Neural cell (in vitro differentiated cells): ENCODE results near the gene IMPDH2.

Experiments used
- EP300 ChIP-seq: fragments of 450-650 bp; conservative IDR thresholded peaks from 2 replicates; pipeline ENCODE4 v1.6.1; 2014; ENCODE audit warnings: antibody characterized with exemption, mild to moderate bottlenecking, moderate library complexity; ENCODE audit not compliant: poor library complexity, severe bottlenecking
- POLR2AphosphoS5 ChIP-seq: IDR thresholded peaks from 2 replicates; pipeline ENCODE4 v1.6.1; 2012
- RAD21 ChIP-seq: fragments of 450-650 bp; conservative IDR thresholded peaks from 2 replicates; pipeline ENCODE4 v1.6.1; 2014; ENCODE audit warnings: antibody characterized with exemption, mild to moderate bottlenecking, moderate library complexity
- TF ChIP-seq, protein P1 (sequence below): fragments of 450-650 bp; IDR thresholded peaks from 2 replicates; pipeline ENCODE4 v1.5.1; 2014; ENCODE audit warnings: antibody characterized with exemption, mild to moderate bottlenecking, moderate library complexity; ENCODE audit not compliant: poor library complexity, severe bottlenecking

DNA sequence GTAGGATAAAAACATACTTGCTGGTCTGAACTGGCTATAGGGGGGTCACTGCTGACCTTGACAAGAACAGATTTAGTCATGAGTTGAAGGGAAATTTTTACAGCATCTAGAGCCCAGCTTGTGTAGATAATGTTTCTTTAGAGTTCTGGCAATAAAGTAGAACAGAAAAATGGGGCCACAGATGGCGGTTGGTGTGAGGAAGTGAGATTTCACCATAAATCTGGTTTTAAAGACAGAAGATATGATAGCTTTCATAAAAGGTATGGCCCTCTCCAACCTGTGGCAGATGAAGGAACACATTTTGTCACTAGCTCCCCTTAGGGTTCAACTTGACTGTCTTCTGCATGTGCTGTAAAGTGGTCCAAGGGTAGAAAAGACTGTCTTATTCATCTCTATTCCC is 24.3 kb upstream of the IMPDH2 start:
- TF ChIP-seq, protein P1, sequence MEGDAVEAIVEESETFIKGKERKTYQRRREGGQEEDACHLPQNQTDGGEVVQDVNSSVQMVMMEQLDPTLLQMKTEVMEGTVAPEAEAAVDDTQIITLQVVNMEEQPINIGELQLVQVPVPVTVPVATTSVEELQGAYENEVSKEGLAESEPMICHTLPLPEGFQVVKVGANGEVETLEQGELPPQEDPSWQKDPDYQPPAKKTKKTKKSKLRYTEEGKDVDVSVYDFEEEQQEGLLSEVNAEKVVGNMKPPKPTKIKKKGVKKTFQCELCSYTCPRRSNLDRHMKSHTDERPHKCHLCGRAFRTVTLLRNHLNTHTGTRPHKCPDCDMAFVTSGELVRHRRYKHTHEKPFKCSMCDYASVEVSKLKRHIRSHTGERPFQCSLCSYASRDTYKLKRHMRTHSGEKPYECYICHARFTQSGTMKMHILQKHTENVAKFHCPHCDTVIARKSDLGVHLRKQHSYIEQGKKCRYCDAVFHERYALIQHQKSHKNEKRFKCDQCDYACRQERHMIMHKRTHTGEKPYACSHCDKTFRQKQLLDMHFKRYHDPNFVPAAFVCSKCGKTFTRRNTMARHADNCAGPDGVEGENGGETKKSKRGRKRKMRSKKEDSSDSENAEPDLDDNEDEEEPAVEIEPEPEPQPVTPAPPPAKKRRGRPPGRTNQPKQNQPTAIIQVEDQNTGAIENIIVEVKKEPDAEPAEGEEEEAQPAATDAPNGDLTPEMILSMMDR = no peak
- TF ChIP-seq EP300 (no peak), POLR2AphosphoS5 (no peak), RAD21 (no peak)
